HG03565 (cell line): ENCODE measurements around the gene INTS15.

Source experiments
- ATAC-seq: cut with Tn5 transposase; IDR thresholded peaks from one replicate; pipeline ENCODE4 v1.9.1; 2021; ENCODE audit warnings: mild to moderate bottlenecking, moderate library complexity; ENCODE audit not compliant: unreplicated experiment

INTS15 gene

DNA sequence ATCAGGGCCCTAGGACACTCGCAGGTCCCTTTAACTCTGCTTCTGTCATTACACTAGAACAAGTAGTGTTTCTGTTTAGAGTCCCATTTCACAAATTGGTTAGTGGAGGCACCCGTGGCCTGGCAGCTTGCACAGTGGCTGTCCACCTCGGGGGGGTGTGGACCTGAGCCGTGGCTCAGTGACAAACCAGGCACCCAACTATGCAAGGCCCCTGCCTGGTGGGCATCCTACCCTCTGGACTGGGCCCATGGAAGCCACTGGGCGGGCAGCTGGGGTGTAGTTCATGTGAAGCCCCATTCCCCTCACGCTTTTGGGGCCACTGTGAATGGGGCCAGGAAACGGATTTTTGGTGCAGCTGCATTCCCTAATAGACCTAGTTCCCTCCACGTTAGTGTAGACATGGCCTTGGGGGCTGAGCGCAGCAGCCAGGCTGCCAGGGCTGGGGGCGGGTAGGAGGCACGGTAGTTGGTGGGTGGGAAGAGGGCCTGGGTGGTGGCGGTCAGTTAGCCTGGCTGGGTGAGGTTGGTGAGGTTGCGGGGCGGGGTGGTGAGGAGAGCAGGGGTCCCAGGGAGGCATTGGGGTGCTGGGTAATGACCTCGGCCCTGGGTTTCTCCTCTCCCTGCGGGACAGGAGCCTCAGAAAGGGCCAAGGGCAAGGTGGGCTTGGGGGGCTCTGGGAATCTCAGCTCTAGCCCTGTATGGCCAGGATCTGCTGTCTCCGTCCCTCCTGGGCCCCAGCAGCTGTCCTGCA is 66.0 kb downstream of the INTS15 start:
- no peak for ATAC-seq

DNA sequence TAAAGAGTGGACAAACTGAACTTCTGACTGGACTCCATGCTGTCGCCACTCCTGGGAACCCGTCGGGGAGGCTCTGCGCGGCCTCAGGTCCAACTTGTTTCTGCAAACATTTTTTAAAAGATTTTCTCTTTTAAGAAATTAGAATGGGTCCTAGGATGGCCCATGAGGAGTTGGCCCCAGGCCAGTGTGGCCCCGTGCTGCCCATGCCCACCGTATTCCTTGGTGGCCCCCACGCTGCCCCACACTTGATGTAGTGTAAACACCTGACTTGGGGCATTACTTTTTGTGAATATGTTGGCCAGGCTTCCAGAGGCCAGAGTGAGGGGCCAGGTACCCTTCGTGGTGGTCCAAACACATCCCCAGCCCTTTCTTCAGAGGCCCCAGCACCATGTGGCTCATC is 66.6 kb downstream of the INTS15 start:
- ATAC-seq, result no peak
